Caco-2 (cell line): ENCODE results near the gene TAS1R2. TPM values are rescaled to one million over a fixed set of nuclear protein-coding genes. Genes with fewer than 3 reads are reported as not detected.

Experiments used
- BruUV-seq: library from RNA; stranded (reverse); fragments of 400-500 nt; replicated peaks from 2 replicates; lab custom pipeline; 2021; lab: Mats Ljungman, UMichigan
- CTCF ChIA-PET: fragments of 300-600 bp; sonication (Branson Sonifier 250); formaldehyde crosslinking; loops from one replicate; lab custom pipeline; 2022; ENCODE audit warnings: antibody characterized with exemption; lab: Charles Lee
- POLR2A ChIA-PET: fragments of 300-600 bp; sonication (Branson Sonifier 250); formaldehyde crosslinking; loops from one replicate; lab custom pipeline; 2022; ENCODE audit warnings: antibody characterized with exemption; lab: Charles Lee
- DNase-seq, 2 experiments: peaks; one replicate each; pipeline versions ENCODE4 v3.0.0 to v3.0.0-alpha.2; 2020 to 2022
- H3K27me3 ChIP-seq: replicated peaks from 2 replicates; pipeline ENCODE4 v1.6.0; 2011; ENCODE audit warnings: low read length; ENCODE audit not compliant: control insufficient read depth, insufficient read depth
- H3K36me3 ChIP-seq: 2 replicates; pipeline ENCODE4 v1.5.1; 2011; ENCODE audit warnings: low read length; ENCODE audit not compliant: control insufficient read depth, insufficient read depth
- H3K4me1 ChIP-seq: fragments of 250-450 bp; sonication (Bioruptor Pico); 2 replicates; pipeline ENCODE4 v1.5.1; 2020; ENCODE audit warnings: mild to moderate bottlenecking
- H3K4me3 ChIP-seq: 2 replicates; pipeline ENCODE4 v1.5.1; 2011; ENCODE audit warnings: low read depth, mild to moderate bottlenecking, control low read depth, low read length
- H3K9me3 ChIP-seq: fragments of 250-450 bp; sonication (Bioruptor Pico); 2 replicates; pipeline ENCODE4 v1.5.1; 2020; ENCODE audit warnings: mild to moderate bottlenecking, moderate library complexity
- H3K27ac Mint-ChIP-seq: one replicate; pipeline ENCODE4 v1.8.0; 2022; ENCODE audit warnings: mixed read lengths; ENCODE audit not compliant: unreplicated experiment
- H3K27me3 Mint-ChIP-seq: one replicate; pipeline ENCODE4 v1.8.0; 2022; ENCODE audit warnings: mixed read lengths; ENCODE audit not compliant: insufficient read depth, unreplicated experiment
- H3K36me3 Mint-ChIP-seq: one replicate; pipeline ENCODE4 v1.8.0; 2022; ENCODE audit warnings: mild to moderate bottlenecking, mixed read lengths; ENCODE audit not compliant: insufficient read depth, unreplicated experiment
- H3K4me1 Mint-ChIP-seq: one replicate; pipeline ENCODE4 v1.8.0; 2022; ENCODE audit warnings: low read depth, mixed read lengths; ENCODE audit not compliant: unreplicated experiment
- H3K4me3 Mint-ChIP-seq: one replicate; pipeline ENCODE4 v1.8.0; 2022; ENCODE audit warnings: mild to moderate bottlenecking, moderate library complexity, mixed read lengths; ENCODE audit not compliant: unreplicated experiment
- H3K9me3 Mint-ChIP-seq: one replicate; pipeline ENCODE4 v1.8.0; 2022; ENCODE audit warnings: mixed read lengths; ENCODE audit not compliant: unreplicated experiment
- intact Hi-C: fragments of 100-400 bp; cut with micrococcal nuclease; formaldehyde crosslinking; loops from one replicate; pipeline ENCODE4 v1.10.0; 2022; ENCODE audit not compliant: unreplicated experiment
- total RNA-seq: library from RNA; stranded (reverse); gene quantifications from 2 replicates; pipeline ENCODE4 v1.2.3, GENCODE V29; 2022
- TF ChIP-seq, protein P1 (sequence below), 2 experiments: fragments of 200-600 bp in 1 of 2; IDR thresholded peaks; 1 replicate in 1 of 2; 2 replicates in 1 of 2; pipeline versions ENCODE4 v1.5.1 to v1.8.0; 2011 to 2022; ENCODE audit warnings: antibody characterized with exemption in 1 of 2, control low read depth in 1 of 2, inconsistent platforms in 1 of 2, low read depth in 1 of 2, low read length in 1 of 2, mild to moderate bottlenecking in 1 of 2, moderate library complexity in 1 of 2; ENCODE audit not compliant: insufficient read depth in 1 of 2, severe bottlenecking in 1 of 2, unreplicated experiment in 1 of 2

TAS1R2 gene
- total RNA-seq, 1 experiment from 2014 or later: not detected

GRCh38 chr1:18829671-18830070 lies 29.8 kb downstream of the TAS1R2 start:
- no TSS peak for BruUV-seq
- intact Hi-C loops: no loop called here
- CTCF ChIA-PET: no interaction called here

DNA sequence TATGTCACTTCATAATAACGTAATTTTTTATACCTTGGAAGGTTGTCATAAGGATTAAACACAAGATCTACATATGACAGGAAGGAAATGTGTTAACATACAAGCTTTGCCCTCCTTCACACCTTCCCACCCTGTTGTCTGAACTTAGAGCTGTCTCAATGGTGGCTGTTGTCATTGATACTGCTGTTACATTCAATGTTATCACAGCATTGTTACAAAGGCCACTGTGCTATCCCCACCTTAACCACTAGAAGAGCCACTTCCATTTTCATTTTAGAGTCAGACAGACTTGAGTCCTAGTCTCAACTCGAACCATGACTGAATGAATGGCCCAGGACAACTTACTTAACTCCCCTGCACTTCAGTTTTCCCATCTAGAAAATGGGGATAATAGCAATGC lies 31.2 kb downstream of the TAS1R2 start:
- Mint-ChIP-seq H3K4me1 (no peaks in the 10 kb centered on the region), H3K36me3 (no peaks in the 10 kb centered on the region), H3K9me3 (peaks cover 14% of the 10 kb centered on the region), H3K4me3 (no peak overlapping the region), H3K27me3 (peaks cover 8% of the 10 kb centered on the region), H3K27ac (no peak overlapping the region)
- Histone ChIP-seq H3K4me1 (no peaks in the 10 kb centered on the region), H3K4me3 (no peak overlapping the region), H3K27me3 (no peaks in the 10 kb centered on the region; the same call in 1 of the 2 replicates), H3K36me3 (no peaks in the 10 kb centered on the region), H3K9me3 (no peaks in the 10 kb centered on the region)
- DNase-seq: no peak
- ChIA-PET POLR2A (no interaction called here), CTCF (no interaction called here)
- no TSS peak for BruUV-seq
- intact Hi-C loops: no loop called here
- TF ChIP-seq, protein P1, sequence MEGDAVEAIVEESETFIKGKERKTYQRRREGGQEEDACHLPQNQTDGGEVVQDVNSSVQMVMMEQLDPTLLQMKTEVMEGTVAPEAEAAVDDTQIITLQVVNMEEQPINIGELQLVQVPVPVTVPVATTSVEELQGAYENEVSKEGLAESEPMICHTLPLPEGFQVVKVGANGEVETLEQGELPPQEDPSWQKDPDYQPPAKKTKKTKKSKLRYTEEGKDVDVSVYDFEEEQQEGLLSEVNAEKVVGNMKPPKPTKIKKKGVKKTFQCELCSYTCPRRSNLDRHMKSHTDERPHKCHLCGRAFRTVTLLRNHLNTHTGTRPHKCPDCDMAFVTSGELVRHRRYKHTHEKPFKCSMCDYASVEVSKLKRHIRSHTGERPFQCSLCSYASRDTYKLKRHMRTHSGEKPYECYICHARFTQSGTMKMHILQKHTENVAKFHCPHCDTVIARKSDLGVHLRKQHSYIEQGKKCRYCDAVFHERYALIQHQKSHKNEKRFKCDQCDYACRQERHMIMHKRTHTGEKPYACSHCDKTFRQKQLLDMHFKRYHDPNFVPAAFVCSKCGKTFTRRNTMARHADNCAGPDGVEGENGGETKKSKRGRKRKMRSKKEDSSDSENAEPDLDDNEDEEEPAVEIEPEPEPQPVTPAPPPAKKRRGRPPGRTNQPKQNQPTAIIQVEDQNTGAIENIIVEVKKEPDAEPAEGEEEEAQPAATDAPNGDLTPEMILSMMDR (IDR thresholded peaks at IDR 0.05; ENCODE audit: insufficient read depth in 1 of 2, low read depth in 1 of 2, low read length in 1 of 2, severe bottlenecking in 1 of 2, unreplicated experiment in 1 of 2): no peak

More at GRCh38 chr1:18829671-18830070, 29.8 kb downstream of the TAS1R2 start:
- no peaks in the 10 kb centered on the region for H3K9me3 ChIP-seq
- TF ChIP-seq, protein P1 (IDR thresholded peaks at IDR 0.05; ENCODE audit: insufficient read depth in 1 of 2, low read depth in 1 of 2, low read length in 1 of 2, severe bottlenecking in 1 of 2, unreplicated experiment in 1 of 2): no peak
- H3K4me1 ChIP-seq: no peaks in the 10 kb centered on the region
- H3K36me3 ChIP-seq: no peaks in the 10 kb centered on the region
- no peak overlapping the region for H3K4me3 ChIP-seq
- Mint-ChIP-seq H3K9me3 (peaks cover 14% of the 10 kb centered on the region), H3K27ac (no peak overlapping the region), H3K27me3 (peaks cover 5% of the 10 kb centered on the region), H3K36me3 (no peaks in the 10 kb centered on the region), H3K4me3 (no peak overlapping the region), H3K4me1 (no peaks in the 10 kb centered on the region)
- POLR2A ChIA-PET: no interaction called here
- DNase-seq: no peak
- no peaks in the 10 kb centered on the region for H3K27me3 ChIP-seq

DNA sequence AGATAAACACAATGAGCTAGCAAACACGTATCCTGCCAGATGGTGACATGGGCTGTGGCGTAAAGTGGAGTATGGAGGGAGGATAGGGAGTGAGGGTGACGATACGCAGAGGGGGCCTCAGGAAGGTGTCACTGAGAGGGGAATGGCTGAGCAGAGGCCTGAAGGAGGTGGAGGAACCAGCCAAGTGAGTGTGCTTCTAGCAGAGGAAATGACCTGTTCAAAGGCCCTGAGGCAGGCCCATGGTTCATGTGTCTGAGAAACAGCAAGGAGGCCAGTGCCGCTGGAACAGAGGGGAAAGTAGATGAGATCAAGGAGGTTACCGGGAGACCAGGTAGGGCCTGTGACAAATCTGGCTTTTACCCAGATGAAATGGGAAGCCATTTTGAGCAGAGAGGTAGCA lies 36.0 kb downstream of the TAS1R2 start:
- Mint-ChIP-seq H3K36me3 (no peaks in the 10 kb centered on the region), H3K4me1 (no peaks in the 10 kb centered on the region), H3K27ac (no peak overlapping the region), H3K27me3 (peaks cover 18% of the 10 kb centered on the region), H3K9me3 (peaks cover 14% of the 10 kb centered on the region), H3K4me3 (no peak overlapping the region)
- DNase-seq: no peak
- TF ChIP-seq, protein P1 (IDR thresholded peaks at IDR 0.05; ENCODE audit: insufficient read depth in 1 of 2, low read depth in 1 of 2, low read length in 1 of 2, severe bottlenecking in 1 of 2, unreplicated experiment in 1 of 2): no peak
- intact Hi-C loops: no loop called here
- no TSS peak for BruUV-seq
- ChIA-PET POLR2A (no interaction called here), CTCF (interaction anchor here (1.2 kb wide), 1 partner anchor 226 kb away, joined by 4 read pairs; no protein-coding TSS in a partner anchor)
- no peaks in the 10 kb centered on the region; the same call in 1 of the 2 replicates for H3K27me3 ChIP-seq
- H3K4me1 ChIP-seq: no peaks in the 10 kb centered on the region
- H3K9me3 ChIP-seq: no peaks in the 10 kb centered on the region
- no peak overlapping the region for H3K4me3 ChIP-seq
- H3K36me3 ChIP-seq: no peaks in the 10 kb centered on the region
